Suprapubic skin (tissue), 4 donors: ENCODE results near the gene GDF2. TPM values are rescaled to one million over a fixed set of nuclear protein-coding genes. Genes with fewer than 3 reads are reported as not detected.
A peak's percentile ranks its signal among the peaks of the same experiment; 100 is the strongest.

Experiments
- DNase-seq, 2 donors: peaks; one replicate each; pipeline ENCODE4 v3.0.0-alpha.2; 2019; ENCODE audit warnings: low spot score in 2 of 2
- H3K27ac ChIP-seq: fragments of 200-600 bp; sonication (generic); one replicate; pipeline ENCODE4 v1.5.1; 2019
- H3K27me3 ChIP-seq: fragments of 200-600 bp; sonication (generic); one replicate; pipeline ENCODE4 v1.5.1; 2019
- H3K36me3 ChIP-seq: fragments of 200-600 bp; sonication (generic); one replicate; pipeline ENCODE4 v1.5.1; 2019
- H3K4me1 ChIP-seq: fragments of 200-600 bp; sonication (generic); one replicate; pipeline ENCODE4 v1.5.1; 2019
- H3K4me3 ChIP-seq: fragments of 200-600 bp; sonication (generic); one replicate; pipeline ENCODE4 v1.5.1; 2019; ENCODE audit warnings: mild to moderate bottlenecking
- H3K9me3 ChIP-seq: fragments of 200-600 bp; sonication (generic); one replicate; pipeline ENCODE4 v1.5.1; 2019
- EP300 ChIP-seq: sonication (generic); formaldehyde crosslinking; IDR thresholded peaks from one replicate; pipeline ENCODE4 v1.6.1; 2017; ENCODE audit warnings: antibody characterized with exemption
- POLR2A ChIP-seq, 2 donors: fragments of 450-650 bp; IDR thresholded peaks; one replicate each; pipeline ENCODE4 v1.6.1; 2017; ENCODE audit warnings: antibody characterized with exemption in 2 of 2, mild to moderate bottlenecking in 2 of 2, moderate library complexity in 2 of 2
- POLR2AphosphoS5 ChIP-seq, 3 donors: sonication (generic); formaldehyde crosslinking; IDR thresholded peaks; one replicate each; pipeline ENCODE4 v1.6.1; 2017; ENCODE audit warnings: antibody characterized with exemption in 3 of 3
- WGBS: methylation state at CpG from one replicate; pipeline ENCODE4 v1.1.5; 2018; 5-methylcytosine and 5-hydroxymethylcytosine counted together
- total RNA-seq, 4 donors: library from RNA; depleted of rRNA; stranded (reverse); fragments of >200 nt; gene quantifications; one replicate each; pipeline ENCODE4 v1.1.0, GENCODE V29; 2016
- TF ChIP-seq, protein P1 (sequence below), 2 donors: fragments of 200-600 bp in 1 of 2; fragments of 450-650 bp in 1 of 2; sonication (generic) in 1 of 2; IDR thresholded peaks; one replicate each; pipeline ENCODE4 v1.5.1; 2016 to 2019; ENCODE audit warnings: antibody characterized with exemption in 2 of 2, mild to moderate bottlenecking in 1 of 2, moderate library complexity in 1 of 2

Gene GDF2
- total RNA-seq, 4 donors from 2014 or later: not detected

DNA sequence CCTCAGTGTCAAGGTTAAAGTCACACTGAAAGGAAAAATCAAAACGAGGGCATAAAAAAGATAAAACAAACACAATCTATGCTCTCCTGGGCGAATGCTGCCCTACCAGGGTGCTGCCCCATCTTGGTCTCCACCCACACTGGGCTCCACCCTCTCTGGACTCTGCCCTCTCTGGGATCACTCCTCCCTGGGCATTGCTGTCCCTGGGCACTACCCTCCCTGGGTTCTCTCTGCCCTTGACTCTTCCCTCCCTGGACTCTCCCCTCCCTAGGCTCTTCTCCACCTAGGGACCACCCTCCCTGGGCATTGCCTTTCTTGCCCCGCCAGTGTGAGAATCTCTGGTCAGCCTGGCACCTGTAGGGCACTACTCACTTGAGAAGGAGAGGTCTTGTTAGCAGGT, 8.6 kb downstream of the GDF2 start:
- Histone ChIP-seq H3K27me3 (peaks cover 10% of the 10 kb centered on the region), H3K27ac (no peak overlapping the region), H3K4me3 (no peak overlapping the region), H3K9me3 (no peaks in the 10 kb centered on the region), H3K4me1 (peaks cover 5% of the 10 kb centered on the region), H3K36me3 (no peaks in the 10 kb centered on the region)
- WGBS: 77% methylated on average over 3 of the region's 3 CpGs
- TF ChIP-seq POLR2AphosphoS5 (IDR thresholded peaks at IDR 0.05) (no peak), POLR2A (IDR thresholded peaks at IDR 0.05) (no peak)
- TF ChIP-seq, protein P1, sequence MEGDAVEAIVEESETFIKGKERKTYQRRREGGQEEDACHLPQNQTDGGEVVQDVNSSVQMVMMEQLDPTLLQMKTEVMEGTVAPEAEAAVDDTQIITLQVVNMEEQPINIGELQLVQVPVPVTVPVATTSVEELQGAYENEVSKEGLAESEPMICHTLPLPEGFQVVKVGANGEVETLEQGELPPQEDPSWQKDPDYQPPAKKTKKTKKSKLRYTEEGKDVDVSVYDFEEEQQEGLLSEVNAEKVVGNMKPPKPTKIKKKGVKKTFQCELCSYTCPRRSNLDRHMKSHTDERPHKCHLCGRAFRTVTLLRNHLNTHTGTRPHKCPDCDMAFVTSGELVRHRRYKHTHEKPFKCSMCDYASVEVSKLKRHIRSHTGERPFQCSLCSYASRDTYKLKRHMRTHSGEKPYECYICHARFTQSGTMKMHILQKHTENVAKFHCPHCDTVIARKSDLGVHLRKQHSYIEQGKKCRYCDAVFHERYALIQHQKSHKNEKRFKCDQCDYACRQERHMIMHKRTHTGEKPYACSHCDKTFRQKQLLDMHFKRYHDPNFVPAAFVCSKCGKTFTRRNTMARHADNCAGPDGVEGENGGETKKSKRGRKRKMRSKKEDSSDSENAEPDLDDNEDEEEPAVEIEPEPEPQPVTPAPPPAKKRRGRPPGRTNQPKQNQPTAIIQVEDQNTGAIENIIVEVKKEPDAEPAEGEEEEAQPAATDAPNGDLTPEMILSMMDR (IDR thresholded peaks at IDR 0.05): no peak
- DNase-seq: peak; percentile 34 to 64

DNA sequence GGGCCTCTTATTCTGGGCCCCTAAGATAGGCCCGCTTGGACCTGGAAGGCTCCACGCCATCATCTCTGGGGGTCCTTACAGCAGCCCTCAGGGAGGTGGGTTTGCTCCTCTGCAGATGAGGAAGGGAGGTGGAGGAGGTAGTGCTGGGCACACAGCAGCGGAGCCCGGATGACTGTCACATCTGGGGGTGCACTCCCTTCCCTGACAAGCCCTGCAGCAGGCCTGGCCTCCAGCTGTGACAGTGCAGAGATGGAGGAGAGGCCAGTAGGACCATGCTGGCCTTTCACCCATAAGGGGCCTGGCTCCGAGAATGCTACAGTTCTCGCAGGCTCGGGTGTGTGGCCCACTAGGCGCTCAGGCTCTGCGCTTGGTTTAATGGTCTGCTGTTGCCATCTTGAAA, 9.2 kb downstream of the GDF2 start:
- H3K27ac ChIP-seq: no peak overlapping the region
- peaks cover 12% of the 10 kb centered on the region for H3K27me3 ChIP-seq
- H3K36me3 ChIP-seq: no peaks in the 10 kb centered on the region
- no peak overlapping the region for H3K4me3 ChIP-seq
- no peaks in the 10 kb centered on the region for H3K9me3 ChIP-seq
- TF ChIP-seq POLR2A (IDR thresholded peaks at IDR 0.05): no peak
- TF ChIP-seq POLR2AphosphoS5 (IDR thresholded peaks at IDR 0.05): no peak
- no peak for TF ChIP-seq EP300
- TF ChIP-seq, protein P1 (IDR thresholded peaks at IDR 0.05): no peak
- peak; percentile 28 to 53 for DNase-seq
- WGBS: 93% methylated on average over 5 of the region's 9 CpGs
- no peaks in the 10 kb centered on the region for H3K4me1 ChIP-seq

DNA sequence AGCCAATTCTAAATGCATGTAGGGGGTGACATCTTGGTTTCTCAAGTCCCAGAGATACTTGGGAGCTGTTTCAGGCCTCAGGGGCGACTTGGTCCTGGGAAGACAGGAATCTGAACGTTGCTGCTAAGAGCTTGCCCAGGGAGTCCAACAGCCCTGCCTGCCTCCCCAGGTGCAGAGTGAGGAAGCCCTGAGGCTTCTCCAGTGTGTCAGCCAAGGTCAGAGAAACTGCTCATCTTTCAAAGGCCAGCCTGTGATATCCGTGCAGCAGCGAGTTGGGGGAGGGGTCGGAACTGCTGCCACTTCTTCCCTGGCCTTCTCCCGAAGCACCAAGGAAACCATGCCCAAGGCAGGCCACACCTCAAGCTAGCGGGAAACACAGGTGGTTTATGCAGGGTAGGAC, 9.7 kb downstream of the GDF2 start:
- TF ChIP-seq POLR2A (IDR thresholded peaks at IDR 0.05) (no peak), EP300 (no peak), POLR2AphosphoS5 (IDR thresholded peaks at IDR 0.05) (no peak)
- TF ChIP-seq, protein P1 (IDR thresholded peaks at IDR 0.05): no peak
- H3K27me3 ChIP-seq: peaks cover 12% of the 10 kb centered on the region
- H3K9me3 ChIP-seq: no peaks in the 10 kb centered on the region
- H3K4me3 ChIP-seq: no peak overlapping the region
- WGBS: 53% methylated on average over 5 of the region's 7 CpGs
- H3K4me1 ChIP-seq: no peaks in the 10 kb centered on the region
- no peaks in the 10 kb centered on the region for H3K36me3 ChIP-seq
- H3K27ac ChIP-seq: no peak overlapping the region
- peak; percentile 32 to 50 for DNase-seq

DNA sequence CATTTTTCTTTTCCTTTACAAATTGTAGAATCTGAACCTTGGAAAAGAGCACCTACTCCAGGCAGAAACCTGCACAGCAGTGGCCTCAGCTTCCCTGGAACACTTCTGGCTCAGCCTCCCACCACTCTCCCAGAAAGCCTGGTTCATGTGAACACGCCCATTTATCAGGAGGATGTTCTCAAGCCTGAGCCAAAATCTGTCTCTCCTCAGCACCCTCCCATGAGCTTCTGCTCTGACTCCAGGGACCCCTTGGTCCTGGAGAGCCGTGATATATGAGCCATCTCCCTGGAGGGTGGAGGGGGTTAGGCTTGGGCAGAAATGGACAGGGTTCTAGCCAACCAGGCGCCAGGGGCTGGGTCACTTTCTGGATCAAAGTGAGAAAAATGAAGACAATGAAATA, 10.1 kb downstream of the GDF2 start:
- Histone ChIP-seq H3K36me3 (no peaks in the 10 kb centered on the region), H3K9me3 (no peaks in the 10 kb centered on the region), H3K27me3 (peaks cover 12% of the 10 kb centered on the region), H3K27ac (no peak overlapping the region), H3K4me3 (no peak overlapping the region), H3K4me1 (no peaks in the 10 kb centered on the region)
- 64% methylated on average over 3 of the region's 3 CpGs for WGBS
- peak; percentile 20 to 52 for DNase-seq
- TF ChIP-seq EP300 (no peak), POLR2A (IDR thresholded peaks at IDR 0.05) (no peak), POLR2AphosphoS5 (IDR thresholded peaks at IDR 0.05) (no peak)
- TF ChIP-seq, protein P1 (IDR thresholded peaks at IDR 0.05): no peak

DNA sequence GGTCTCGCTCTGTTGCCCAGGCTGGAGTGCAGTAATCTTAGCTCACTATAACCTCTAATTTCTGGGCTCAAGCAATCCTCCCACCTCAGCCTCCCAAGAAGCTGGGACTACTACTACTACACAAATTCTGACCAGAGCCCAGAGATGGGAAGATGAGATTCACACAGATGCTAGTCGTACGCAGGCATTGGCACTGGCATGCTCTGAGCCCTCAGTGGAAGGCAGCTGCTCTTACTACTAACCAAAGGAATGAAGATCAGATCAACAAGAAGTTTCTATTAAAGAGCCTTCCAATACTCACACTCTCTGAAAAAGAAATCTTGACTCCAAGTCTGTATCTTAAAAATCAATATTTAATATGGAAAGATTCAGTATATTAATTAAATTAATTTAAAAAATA, 10.7 kb downstream of the GDF2 start:
- peak; percentile 8 to 16 for DNase-seq
- WGBS: 84% methylated on average over 3 of the region's 3 CpGs
- TF ChIP-seq POLR2A (IDR thresholded peaks at IDR 0.05): no peak
- TF ChIP-seq EP300: no peak
- TF ChIP-seq, protein P1 (IDR thresholded peaks at IDR 0.05): no peak
- no peak for TF ChIP-seq POLR2AphosphoS5 (IDR thresholded peaks at IDR 0.05)

More for the DNA sequence above, 10.7 kb downstream of the GDF2 start:
- H3K27ac ChIP-seq: no peak overlapping the region
- no peak overlapping the region for H3K4me3 ChIP-seq
- no peaks in the 10 kb centered on the region for H3K4me1 ChIP-seq
- H3K27me3 ChIP-seq: peaks cover 12% of the 10 kb centered on the region
- H3K9me3 ChIP-seq: no peaks in the 10 kb centered on the region
- no peaks in the 10 kb centered on the region for H3K36me3 ChIP-seq
